Measurements from ENCODE around the gene PTPRN2. TPM values are rescaled to one million over a fixed set of nuclear protein-coding genes. Genes with fewer than 3 reads are reported as not detected.
"Not testable (repeated sequence)": the region's sequence is repeated elsewhere in the genome, so short reads cannot be mapped to it uniquely, and the experiment has no call there.

The PTPRN2 gene
- total and polyA plus RNA-seq, 2 of the 8 experiments (the other 6 are each of a cell fraction or from before 2014, with no cell fraction given): 2.6 to 4.5 TPM

DNA sequence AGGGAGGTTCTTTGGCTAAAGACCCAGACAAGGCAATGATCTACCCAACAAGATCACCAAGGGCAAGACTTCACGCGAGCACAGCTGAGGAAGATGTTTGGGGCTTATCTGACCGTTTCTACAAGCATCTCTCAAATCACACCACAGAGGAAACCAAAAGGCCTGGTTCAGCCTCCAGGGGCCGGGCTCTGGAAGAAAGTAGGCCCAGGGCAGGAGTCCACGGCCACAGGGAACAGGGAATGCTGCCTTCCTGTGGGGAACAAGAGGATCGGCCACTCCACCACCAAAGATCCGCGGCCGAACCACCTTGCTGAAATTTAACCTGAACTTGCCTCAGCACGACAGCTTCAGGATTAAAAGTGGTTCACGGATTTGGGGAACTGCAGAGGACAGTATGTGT, 332.5 kb downstream of the PTPRN2 start:
- Histone ChIP-seq H3K9me3 (ENCODE audit: insufficient read depth in 2 of 2, low read depth in 1 of 2, low read length in 1 of 2) (peaks cover 18 to 57% of the 10 kb centered on the region in 2 experiments; a peak in 3 of 4 replicates), H3K18ac (ENCODE audit: extremely low read depth, low read length) (no peak overlapping the region), H3K79me1 (ENCODE audit: low read depth, low read length) (no peaks in the 10 kb centered on the region; the same call in 1 of the 2 replicates), H3K14ac (ENCODE audit: insufficient read length) (no peak overlapping the region), H2BK5ac (ENCODE audit: low read depth, low read length) (no peak overlapping the region), H2BK12ac (ENCODE audit: low read depth, low read length) (no peak overlapping the region), H3K27ac (ENCODE audit: low read depth, low read length) (no peak overlapping the region), H2AK5ac (ENCODE audit: low read depth, low read length) (0 out of 2 replicates have a peak overlapping the region, but pooled peaks have one; percentile 72), H3K23me2 (ENCODE audit: low read depth, low read length) (no peaks in the 10 kb centered on the region), H3K23ac (ENCODE audit: insufficient read length) (no peak overlapping the region), H3K9ac (replicated peaks in 1 of 4; ENCODE audit: extremely low read depth in 1 of 4, low read depth in 3 of 4, low read length in 3 of 4) (no peak overlapping the region), H3K27me3 (replicated peaks in 1 of 4; ENCODE audit: control insufficient read depth in 3 of 4, extremely low read depth in 1 of 4, insufficient read depth in 3 of 4, low read length in 3 of 4) (no peaks in the 10 kb centered on the region), H2BK20ac (ENCODE audit: low read length) (no peak overlapping the region), H3K4ac (replicated peaks; ENCODE audit: insufficient read length, low read depth, low read length) (no peak overlapping the region), H3K79me2 (ENCODE audit: control insufficient read depth in 1 of 2, insufficient read depth in 2 of 2, low read length in 2 of 2) (no peaks in the 10 kb centered on the region), H2AFZ (ENCODE audit: low read length) (no peak overlapping the region), H3K36me3 (ENCODE audit: control insufficient read depth in 2 of 4, insufficient read depth in 4 of 4, low read length in 3 of 4) (no peaks in the 10 kb centered on the region), H3K56ac (replicated peaks; ENCODE audit: insufficient read length, low read depth, low read length) (no peak overlapping the region), H4K5ac (ENCODE audit: insufficient read length, low read depth, low read length) (no peak overlapping the region), H4K20me1 (replicated peaks in 1 of 2; ENCODE audit: control insufficient read depth in 1 of 2, insufficient read depth in 2 of 2, low read length in 2 of 2) (no peaks in the 10 kb centered on the region), H3K4me3 (ENCODE audit: extremely low read depth in 1 of 4, insufficient read depth in 2 of 4, low read depth in 3 of 4, low read length in 4 of 4) (no peak overlapping the region), H4K8ac (ENCODE audit: extremely low read depth, insufficient read depth, low read length) (no peak overlapping the region), H2BK15ac (ENCODE audit: low read length) (no peak overlapping the region), H3K4me2 (ENCODE audit: insufficient read depth in 1 of 2, low read depth in 2 of 2, low read length in 2 of 2) (no peak overlapping the region), H4K91ac (replicated peaks; ENCODE audit: insufficient read length, low read length) (no peak overlapping the region), H3K4me1 (replicated peaks in 1 of 4; ENCODE audit: control insufficient read depth in 3 of 4, insufficient read depth in 4 of 4, low read length in 3 of 4) (peaks cover 0 to 3% (median 0%) of the 10 kb centered on the region in 4 experiments; a peak in 1 of 7 replicates), H2BK120ac (replicated peaks; ENCODE audit: low read depth, low read length) (no peak overlapping the region)
- ChIA-PET CTCF (ENCODE audit: partially characterized antibody) (interaction anchor here (0.9 to 2.0 kb wide), 2 partner anchors 9 to 178 kb away, joined by 3 to 5 read pairs; no protein-coding TSS in a partner anchor), POLR2A (ENCODE audit: partially characterized antibody) (interaction anchor here (0.5 kb wide), 1 partner anchor 315 kb away, joined by 3 read pairs; no protein-coding TSS in a partner anchor)
- WGBS, 2 experiments (ENCODE audit: extremely low coverage in 1 of 2, insufficient coverage in 1 of 2, insufficient read length in 1 of 2, insufficient replicate concordance in 2 of 2, low coverage in 1 of 2, low lambda C conversion rate in 2 of 2, missing lambda C conversion rate in 1 of 2): 95% methylated on average over 11 of the region's 11 CpGs; no CpG with 5 or more reads in 1 of the 2 experiments
- FAIRE-seq: no peak
- no peak for DNase-seq (ENCODE audit: low read depth in 1 of 2, low spot score in 2 of 2)
- TF ChIP-seq SP4 (IDR thresholded peaks at IDR 0.05; ENCODE audit: low read length): no peak

DNA sequence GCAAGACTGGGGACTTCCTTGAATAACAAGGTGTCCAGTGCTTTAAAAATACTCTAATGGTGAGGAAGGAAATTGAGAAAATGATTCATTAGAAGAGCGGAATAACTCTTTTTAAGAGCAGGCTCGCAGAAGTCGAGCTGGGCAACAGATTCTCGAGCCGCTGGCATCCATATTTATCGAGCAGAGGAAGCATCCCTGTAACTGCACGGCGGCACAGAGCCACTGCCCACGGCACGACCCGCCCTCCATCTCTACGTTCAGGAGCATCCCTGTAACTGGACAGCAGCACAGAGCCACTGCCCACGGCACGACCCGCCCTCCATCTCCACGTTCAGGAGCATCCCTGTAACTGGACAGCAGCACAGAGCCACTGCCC, 334.0 kb downstream of the PTPRN2 start:
- H3K4me2 ChIP-seq (ENCODE audit: insufficient read depth in 1 of 2, low read depth in 2 of 2, low read length in 2 of 2); H4K8ac ChIP-seq (ENCODE audit: extremely low read depth, insufficient read depth, low read length); H3K4ac ChIP-seq (replicated peaks; ENCODE audit: insufficient read length, low read depth, low read length); H4K20me1 ChIP-seq (replicated peaks in 1 of 2; ENCODE audit: control insufficient read depth in 1 of 2, insufficient read depth in 2 of 2, low read length in 2 of 2); H3K27ac ChIP-seq (ENCODE audit: low read depth, low read length); H2AK5ac ChIP-seq (ENCODE audit: low read depth, low read length); H3K4me1 ChIP-seq (replicated peaks in 1 of 4; ENCODE audit: control insufficient read depth in 3 of 4, insufficient read depth in 4 of 4, low read length in 3 of 4); H3K18ac ChIP-seq (ENCODE audit: extremely low read depth, low read length); H2BK15ac ChIP-seq (ENCODE audit: low read length); H4K91ac ChIP-seq (replicated peaks; ENCODE audit: insufficient read length, low read length); FAIRE-seq; H3K79me2 ChIP-seq (ENCODE audit: control insufficient read depth in 1 of 2, insufficient read depth in 2 of 2, low read length in 2 of 2); H4K5ac ChIP-seq (ENCODE audit: insufficient read length, low read depth, low read length); H2BK5ac ChIP-seq (ENCODE audit: low read depth, low read length); H2BK120ac ChIP-seq (replicated peaks; ENCODE audit: low read depth, low read length); POLR2A ChIA-PET (ENCODE audit: partially characterized antibody); H3K79me1 ChIP-seq (ENCODE audit: low read depth, low read length); H3K9ac ChIP-seq (replicated peaks in 1 of 4; ENCODE audit: extremely low read depth in 1 of 4, low read depth in 3 of 4, low read length in 3 of 4); H2BK12ac ChIP-seq (ENCODE audit: low read depth, low read length); H2BK20ac ChIP-seq (ENCODE audit: low read length); H3K4me3 ChIP-seq (ENCODE audit: extremely low read depth in 1 of 4, insufficient read depth in 2 of 4, low read depth in 3 of 4, low read length in 4 of 4); H3K23me2 ChIP-seq (ENCODE audit: low read depth, low read length); H3K36me3 ChIP-seq (ENCODE audit: control insufficient read depth in 2 of 4, insufficient read depth in 4 of 4, low read length in 3 of 4); H2AFZ ChIP-seq (ENCODE audit: low read length); H3K56ac ChIP-seq (replicated peaks; ENCODE audit: insufficient read length, low read depth, low read length); H3K27me3 ChIP-seq (replicated peaks in 1 of 4; ENCODE audit: control insufficient read depth in 3 of 4, extremely low read depth in 1 of 4, insufficient read depth in 3 of 4, low read length in 3 of 4); DNase-seq (ENCODE audit: low read depth in 1 of 2, low spot score in 2 of 2); CTCF ChIA-PET (ENCODE audit: partially characterized antibody); H3K14ac ChIP-seq (ENCODE audit: insufficient read length); H3K23ac ChIP-seq (ENCODE audit: insufficient read length): not testable (repeated sequence)
- peaks cover 22 to 60% of the 10 kb centered on the region in 2 experiments for H3K9me3 ChIP-seq (ENCODE audit: insufficient read depth in 2 of 2, low read depth in 1 of 2, low read length in 1 of 2)
- 91% methylated on average over 12 of the region's 16 CpGs; no CpG with 5 or more reads in 1 of the 2 experiments for WGBS, 2 experiments (ENCODE audit: extremely low coverage in 1 of 2, insufficient coverage in 1 of 2, insufficient read length in 1 of 2, insufficient replicate concordance in 2 of 2, low coverage in 1 of 2, low lambda C conversion rate in 2 of 2, missing lambda C conversion rate in 1 of 2)

All from H1 (cell line).